ENCODE results near the gene USP7.
"Not testable (repeated sequence)": the region's sequence is repeated elsewhere in the genome, so short reads cannot be mapped to it uniquely, and the experiment has no call there.

- TF ChIP-seq CTCF, POLR2A (IDR thresholded peaks at IDR 0.05): not testable (repeated sequence)
Measured at GRCh38 chr16:8981901-8982300, 18.2 kb upstream of the USP7 start.

Measured in testis (tissue), 2 donors.